ENCODE measurements around the gene TPRN. TPM values are rescaled to one million over a fixed set of nuclear protein-coding genes. Genes with fewer than 3 reads are reported as not detected.

TPRN gene
- total RNA-seq, 1 donor from 2014 or later = 13.7 TPM

GRCh38 chr9:137191245-137191644 lies 9.3 kb downstream of the TPRN start:
- DNase-seq (ENCODE audit: low spot score) = no peak

GRCh38 chr9:137190315-137190856 lies 10.2 kb downstream of the TPRN start:
- no peak for ATAC-seq
- no peak for DNase-seq (ENCODE audit: low spot score)

More at GRCh38 chr9:137191245-137191644, 9.3 kb downstream of the TPRN start:
- ATAC-seq = no peak

DNA sequence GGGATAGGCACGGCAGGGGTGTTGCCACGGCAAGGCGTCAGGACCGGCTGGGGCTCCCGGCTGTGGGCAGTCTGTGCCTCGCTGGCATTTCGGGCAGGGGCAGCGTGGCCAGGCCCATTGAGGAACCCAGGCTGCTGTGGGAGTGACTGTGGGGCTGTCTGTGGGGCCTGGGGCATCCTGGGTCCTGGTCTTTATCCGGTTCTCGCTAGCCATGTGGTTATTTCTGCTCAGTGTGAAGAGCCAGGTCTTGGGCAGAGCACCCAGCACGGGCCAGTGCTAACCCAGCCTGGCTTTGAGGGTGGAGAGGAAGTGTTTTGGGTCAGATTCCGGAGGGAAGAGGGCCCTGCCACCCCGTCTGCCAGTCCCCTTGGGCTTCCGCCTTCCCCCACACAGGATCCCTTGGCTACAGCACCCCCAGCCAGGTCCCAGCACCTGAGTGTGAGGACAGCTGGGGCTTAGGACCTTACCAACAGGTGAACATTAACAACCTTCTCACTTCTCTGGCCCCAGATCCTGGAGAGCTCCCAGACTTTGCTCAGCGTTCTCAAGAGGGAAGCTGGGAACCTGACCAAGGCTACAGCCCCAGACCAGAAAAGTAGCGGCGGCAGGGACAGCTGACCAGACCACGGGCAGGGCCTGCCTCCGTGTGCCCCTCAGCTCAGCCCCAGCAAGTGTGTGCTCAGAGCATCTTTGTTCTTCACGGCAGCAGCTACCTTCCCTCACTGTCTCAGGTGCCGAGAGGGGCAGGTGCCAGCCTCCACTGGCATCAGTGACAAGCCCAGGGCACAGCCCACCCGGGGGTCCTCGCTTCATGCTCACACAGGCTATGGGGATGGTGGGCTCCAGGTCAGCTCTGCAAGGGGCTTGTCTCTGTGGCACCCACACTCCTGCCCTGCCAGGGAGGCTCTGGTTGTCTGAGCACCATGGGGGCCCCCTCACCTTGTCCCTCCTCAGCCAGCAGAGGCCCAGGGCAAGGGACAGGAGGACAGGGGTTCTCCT lies 10.9 kb downstream of the TPRN start:
- DNase-seq (ENCODE audit: low spot score) (no peak), ATAC-seq (peak; percentile 4)

- peak; percentile 94 for DNase-seq (ENCODE audit: low spot score)
- ATAC-seq = peak; percentile 86
Measured at GRCh38 chr9:137188490-137189296, 11.8 kb downstream of the TPRN start, which contains the start of the genes ANAPC2 and SSNA1. TSS of gene ANAPC2 (minus strand) at chr9:137188560. CDS start at chr9:137188532, 28 bp downstream. TSS of gene SSNA1 (plus strand) at chr9:137188676. CDS start at chr9:137188727, 51 bp downstream.

DNA sequence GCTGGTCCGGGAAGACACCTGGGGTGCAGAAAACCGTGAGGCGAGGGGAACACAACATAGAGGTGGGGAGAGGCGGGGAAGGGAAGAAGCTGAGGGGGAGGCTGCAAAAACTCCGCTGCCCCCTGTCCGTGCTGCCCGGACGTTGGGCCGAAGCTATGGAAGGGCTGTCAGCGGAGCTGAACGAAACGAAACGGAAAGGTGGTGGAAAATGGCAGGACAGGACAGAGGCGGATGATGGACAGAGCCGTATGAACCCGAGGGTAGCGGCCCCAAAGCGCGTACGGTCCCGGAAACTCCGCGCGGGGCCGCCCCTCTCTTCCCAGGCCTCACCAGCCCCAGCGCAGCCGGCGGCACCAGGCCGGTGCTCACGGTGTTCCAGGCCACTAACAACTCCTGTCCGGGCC lies 12.5 kb downstream of the TPRN start:
- no peak for DNase-seq (ENCODE audit: low spot score)

DNA sequence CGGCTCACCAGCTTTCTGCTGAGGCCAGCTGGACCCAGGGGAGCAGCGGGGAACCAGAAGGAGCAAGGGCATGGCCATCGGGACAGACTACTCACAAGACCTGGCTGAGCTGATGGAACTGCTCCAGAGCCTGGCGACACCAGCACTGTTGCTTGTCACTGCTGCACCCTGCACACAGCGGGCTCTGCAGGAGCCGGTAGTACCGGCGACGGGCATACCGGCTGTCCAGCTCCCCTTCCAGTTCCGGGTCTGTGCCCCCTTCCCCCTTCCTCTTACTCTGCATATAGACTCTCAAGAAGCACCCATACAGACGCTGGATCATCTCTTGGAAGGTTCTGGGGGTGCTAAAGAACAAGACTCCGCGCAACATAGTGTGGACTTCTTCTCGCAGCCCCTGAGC lies 13.2 kb downstream of the TPRN start:
- ATAC-seq (no peak), DNase-seq (ENCODE audit: low spot score) (no peak)

More for the DNA sequence above, 12.5 kb downstream of the TPRN start:
- no peak for ATAC-seq

- DNase-seq (ENCODE audit: low spot score) (peak; percentile 61), ATAC-seq (no peak)
Measured at GRCh38 chr9:137186385-137186784, 14.2 kb downstream of the TPRN start.

GRCh38 chr9:137185921-137186320 lies 14.6 kb downstream of the TPRN start:
- ATAC-seq (no peak), DNase-seq (ENCODE audit: low spot score) (no peak)

- no peak for DNase-seq (ENCODE audit: low spot score)
- no peak for ATAC-seq
Measured at GRCh38 chr9:137184881-137185660, 15.5 kb downstream of the TPRN start.

- DNase-seq (ENCODE audit: low spot score) = no peak
- no peak for ATAC-seq
Measured at GRCh38 chr9:137183980-137184595, 16.5 kb downstream of the TPRN start.

- DNase-seq (ENCODE audit: low spot score) (no peak), ATAC-seq (no peak)
Measured at GRCh38 chr9:137182836-137183235, 17.7 kb downstream of the TPRN start.

DNA sequence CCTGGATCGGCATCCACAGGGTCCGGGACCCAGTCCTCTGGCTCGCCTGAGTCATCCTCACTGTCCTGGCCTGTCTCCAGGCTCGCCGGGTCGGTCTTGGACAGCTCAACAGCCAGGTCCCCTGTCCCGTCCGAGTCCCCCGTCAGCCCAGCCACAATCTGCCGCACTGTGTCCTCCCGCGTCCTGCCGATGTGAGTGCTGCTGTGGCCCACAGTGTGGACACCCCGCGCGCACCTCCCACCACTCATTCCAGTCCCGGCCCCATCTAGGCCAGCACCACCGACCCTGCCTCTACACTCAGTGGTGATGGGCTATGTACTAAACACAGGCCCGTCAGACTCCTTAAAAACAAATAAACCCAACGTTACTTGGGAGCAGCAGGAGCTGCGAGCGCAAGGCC lies 18.9 kb downstream of the TPRN start:
- no peak for DNase-seq (ENCODE audit: low spot score)
- ATAC-seq = no peak

DNA sequence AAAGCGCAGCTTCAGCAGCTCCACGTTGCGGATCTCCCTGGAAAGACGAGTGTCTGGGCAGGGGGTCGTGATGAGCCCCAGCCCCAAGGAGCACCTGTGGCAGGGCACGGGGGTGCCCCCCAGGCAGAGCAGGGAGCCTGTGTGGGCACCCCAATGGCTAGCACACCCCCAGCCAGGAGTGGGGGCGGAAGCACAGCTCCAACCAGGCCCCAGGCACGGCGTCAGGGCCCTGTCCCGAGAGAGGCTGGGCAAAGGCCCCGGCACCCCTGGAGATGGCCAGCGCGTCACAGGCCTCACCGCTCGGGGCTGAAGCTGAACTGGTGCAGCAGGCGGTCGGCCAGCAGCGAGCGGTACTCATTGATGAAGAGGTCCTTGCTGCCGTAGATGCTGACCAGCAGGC lies 20.1 kb downstream of the TPRN start:
- no peak for DNase-seq (ENCODE audit: low spot score)
- ATAC-seq = no peak

- no peak for DNase-seq (ENCODE audit: low spot score)
- no peak for ATAC-seq
Measured at GRCh38 chr9:137179761-137180160, 20.8 kb downstream of the TPRN start.

- no peak for ATAC-seq
Measured at GRCh38 chr9:137178939-137179630, 21.5 kb downstream of the TPRN start.

DNA sequence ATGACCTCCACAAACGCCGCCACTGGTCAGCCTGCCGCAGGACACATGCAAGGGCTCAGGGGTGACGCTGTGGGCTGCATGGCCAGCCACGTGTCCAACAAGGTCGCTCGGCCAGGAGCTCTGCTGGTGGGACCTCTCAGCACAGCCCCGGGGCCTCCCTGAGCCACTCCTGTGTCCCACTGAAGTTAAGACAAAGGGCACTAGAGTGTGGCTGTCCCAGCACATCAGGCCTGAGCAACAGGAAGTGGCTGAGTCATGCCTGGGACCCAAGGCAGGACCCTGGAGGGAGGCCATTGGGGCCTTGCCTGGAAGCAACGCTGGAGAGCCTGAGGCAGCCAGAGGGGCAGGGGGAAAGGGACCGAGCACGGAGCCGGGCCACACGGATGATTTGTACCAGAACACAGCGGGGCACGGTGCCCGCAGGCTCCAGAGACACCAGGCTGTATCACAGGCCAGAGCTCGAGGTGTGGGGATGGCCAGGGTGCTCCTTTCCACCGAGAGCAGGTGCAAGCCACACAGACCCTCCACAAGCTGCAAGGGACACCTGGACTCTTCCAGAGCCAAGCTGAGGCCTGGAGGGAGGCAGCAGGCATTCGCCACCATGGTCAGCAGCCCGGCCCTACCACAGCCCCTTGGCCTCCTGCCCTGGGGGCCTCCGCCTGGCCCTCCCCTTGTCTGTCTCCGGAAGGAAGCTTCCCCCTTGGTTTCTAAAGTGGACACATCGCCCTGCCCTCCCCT lies 22.2 kb downstream of the TPRN start:
- DNase-seq (ENCODE audit: low spot score) = no peak
- ATAC-seq = no peak

More at GRCh38 chr9:137178939-137179630, 21.5 kb downstream of the TPRN start:
- DNase-seq (ENCODE audit: low spot score) = no peak

- DNase-seq (ENCODE audit: low spot score) = no peak
Measured at GRCh38 chr9:137176302-137177182, 24.0 kb downstream of the TPRN start.

More at GRCh38 chr9:137176302-137177182, 24.0 kb downstream of the TPRN start:
- peak; percentile 81 for ATAC-seq
